Middle frontal gyrus (tissue), 1 donor: ENCODE results near the gene COL12A1.
A peak's percentile ranks its signal among the peaks of the same experiment; 100 is the strongest.
"Not testable (repeated sequence)": the region's sequence is repeated elsewhere in the genome, so short reads cannot be mapped to it uniquely, and the experiment has no call there.

Experiments
- DNase-seq: peaks from one replicate; pipeline ENCODE4 v3.0.0-alpha.2; 2015; ENCODE audit warnings: low spot score; ENCODE audit errors: extremely low spot score

Gene COL12A1

DNA sequence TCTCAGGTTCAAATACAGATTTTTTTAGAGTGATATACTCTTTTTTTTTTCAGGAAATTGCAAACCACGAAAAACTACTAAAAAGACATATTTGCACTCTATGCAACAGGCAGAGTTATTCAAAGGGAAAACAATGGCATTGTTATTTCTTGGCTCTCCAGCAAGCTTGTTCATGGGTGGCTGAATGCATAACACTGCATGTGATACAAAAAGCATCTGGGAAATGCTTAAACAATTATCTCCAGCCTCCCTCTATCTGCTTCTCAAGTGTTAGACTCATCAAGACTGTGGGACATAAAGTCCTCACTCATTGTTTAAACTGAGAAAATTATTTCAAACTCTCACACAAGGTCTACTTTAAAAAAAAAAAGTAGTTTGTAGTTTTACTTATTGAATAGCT is 7.3 kb upstream of the COL12A1 start:
- no peak for DNase-seq

DNA sequence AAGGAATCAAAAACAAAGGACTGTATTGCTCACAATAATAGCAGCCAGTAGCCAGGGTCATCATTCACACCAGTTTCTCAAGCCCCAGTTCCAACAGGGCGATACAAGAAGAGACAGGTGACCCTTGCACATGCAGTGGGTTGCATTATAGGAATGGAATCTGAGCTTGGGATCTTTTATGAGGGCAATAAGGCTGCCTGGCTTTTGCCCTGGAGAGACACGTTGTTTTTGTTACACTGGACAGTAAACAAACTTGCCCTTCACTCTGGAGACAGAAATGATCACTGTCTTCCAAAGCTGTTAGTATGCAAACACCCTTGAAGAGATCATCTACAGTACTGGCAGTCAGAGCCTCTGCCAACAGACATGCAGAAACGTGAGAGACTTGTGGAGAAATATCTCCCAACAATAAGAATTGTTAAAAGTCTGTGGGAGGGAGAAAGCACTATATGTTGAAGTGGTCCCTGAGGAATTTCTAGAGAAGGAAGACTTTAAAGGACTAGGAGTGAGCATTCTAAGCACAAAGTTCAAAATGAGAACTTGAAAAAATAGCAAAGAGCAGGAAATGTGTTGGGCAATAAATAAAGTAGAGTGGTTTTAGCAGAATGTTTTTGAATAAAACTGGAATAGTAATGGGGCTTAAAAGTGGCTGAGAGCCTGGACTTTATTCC is 6.2 kb upstream of the COL12A1 start:
- DNase-seq: no peak

DNA sequence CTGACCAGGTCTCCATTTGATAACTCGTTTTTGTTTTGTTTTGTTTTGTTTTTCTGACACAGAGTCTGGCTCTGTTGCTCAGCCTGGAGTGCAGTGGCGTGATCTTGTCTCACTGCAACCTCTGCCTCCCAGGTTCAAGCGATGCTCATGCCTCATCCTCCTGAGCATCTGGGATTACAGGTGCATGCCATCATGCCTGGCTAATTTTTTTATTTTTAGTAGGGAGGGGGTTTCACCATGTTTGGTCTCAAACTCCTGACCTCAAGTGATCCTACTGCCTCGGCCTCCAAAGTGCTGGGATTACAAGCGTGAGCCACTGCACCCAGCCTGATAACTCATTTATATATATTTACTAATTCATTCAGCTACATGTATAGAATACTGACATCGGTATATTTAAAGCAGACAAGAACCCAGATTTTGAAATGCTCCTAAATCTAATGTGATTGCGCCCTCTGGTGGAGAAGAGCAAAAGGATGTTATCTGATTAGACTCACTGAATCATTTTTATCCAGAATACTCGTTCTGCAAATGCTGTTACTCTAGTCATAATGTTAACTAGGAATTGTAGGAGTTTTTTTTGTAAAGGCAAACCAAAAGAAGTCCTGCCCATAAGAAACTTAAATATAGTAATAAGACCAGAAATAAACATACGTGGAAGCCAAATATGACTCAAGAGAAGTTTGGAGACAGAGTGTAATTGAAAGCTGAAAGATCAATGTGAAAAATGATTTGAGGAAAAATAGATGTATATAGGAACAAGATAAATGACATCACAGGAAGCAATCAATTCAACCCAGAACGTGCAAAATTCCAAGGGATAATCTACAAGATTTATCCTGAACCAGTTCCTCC is 5.3 kb upstream of the COL12A1 start:
- DNase-seq: peak; percentile 69

DNA sequence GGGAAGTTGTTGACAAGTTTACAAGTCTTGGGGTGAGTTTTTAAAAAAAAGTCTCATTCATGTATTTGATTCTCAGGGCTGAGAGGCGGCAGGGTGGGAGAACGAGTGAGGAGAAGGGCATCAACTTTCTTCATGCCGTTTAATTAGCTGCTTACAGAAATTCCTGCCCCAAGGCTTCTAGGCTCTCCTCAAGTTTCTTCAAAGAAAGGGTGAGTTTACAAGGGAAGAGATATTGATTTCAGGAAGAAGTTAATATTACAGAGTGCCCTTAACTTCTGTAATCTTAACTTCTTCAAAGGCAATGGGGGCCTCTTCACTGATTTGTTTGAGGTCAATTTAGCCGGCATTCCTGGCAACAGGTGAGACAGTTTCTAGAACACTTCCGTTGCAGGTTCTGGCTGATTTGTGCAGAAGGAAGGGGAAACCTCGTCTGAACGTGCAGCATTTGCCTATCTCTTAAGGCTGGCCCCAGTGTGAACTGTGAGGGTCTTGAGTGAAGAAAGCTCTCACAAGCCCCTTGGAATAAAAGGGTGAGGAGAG is 3.4 kb upstream of the COL12A1 start:
- DNase-seq: no peak

DNA sequence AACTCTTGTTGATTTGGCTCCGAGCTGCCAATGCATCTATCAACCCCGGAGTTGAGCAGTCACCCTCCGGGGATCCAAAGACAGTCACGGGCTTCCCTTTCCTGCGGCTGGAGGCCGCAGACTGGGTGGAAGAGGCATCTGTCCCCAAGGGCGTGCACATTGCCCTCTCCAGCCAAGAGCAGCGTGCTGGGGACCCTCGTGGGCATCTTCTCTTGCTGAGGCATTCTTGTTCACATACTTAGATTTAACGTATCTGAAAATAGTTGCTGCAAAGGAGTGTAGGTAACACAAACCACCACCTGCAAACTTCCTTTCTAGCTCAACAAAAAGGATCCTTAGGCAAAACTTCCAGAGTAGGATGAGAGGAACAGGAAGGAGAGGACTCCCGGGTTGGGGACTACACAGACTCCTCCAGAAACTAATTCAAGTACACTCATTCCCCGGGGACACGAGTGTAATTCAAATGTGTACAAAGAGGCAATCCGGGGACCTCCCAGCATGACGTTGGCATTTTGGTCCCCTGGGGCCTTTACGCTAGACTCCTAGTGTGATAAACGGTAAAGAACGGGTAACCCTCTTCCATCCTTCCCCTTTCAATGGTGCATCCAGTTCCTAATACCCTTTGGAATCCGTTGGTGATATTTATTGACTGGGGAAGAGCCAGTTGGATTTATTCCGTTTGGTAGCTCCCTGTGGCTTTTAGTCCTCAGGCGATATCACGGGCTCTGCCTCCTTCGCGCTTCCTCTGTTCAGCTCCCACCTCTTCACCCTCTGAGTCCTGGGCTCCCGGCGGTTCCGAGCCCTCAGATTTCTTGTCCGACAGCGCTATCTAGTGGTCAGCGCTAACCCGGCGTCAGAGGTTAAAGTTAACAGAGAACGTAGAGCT is 2.7 kb upstream of the COL12A1 start:
- peak; percentile 84 for DNase-seq

DNA sequence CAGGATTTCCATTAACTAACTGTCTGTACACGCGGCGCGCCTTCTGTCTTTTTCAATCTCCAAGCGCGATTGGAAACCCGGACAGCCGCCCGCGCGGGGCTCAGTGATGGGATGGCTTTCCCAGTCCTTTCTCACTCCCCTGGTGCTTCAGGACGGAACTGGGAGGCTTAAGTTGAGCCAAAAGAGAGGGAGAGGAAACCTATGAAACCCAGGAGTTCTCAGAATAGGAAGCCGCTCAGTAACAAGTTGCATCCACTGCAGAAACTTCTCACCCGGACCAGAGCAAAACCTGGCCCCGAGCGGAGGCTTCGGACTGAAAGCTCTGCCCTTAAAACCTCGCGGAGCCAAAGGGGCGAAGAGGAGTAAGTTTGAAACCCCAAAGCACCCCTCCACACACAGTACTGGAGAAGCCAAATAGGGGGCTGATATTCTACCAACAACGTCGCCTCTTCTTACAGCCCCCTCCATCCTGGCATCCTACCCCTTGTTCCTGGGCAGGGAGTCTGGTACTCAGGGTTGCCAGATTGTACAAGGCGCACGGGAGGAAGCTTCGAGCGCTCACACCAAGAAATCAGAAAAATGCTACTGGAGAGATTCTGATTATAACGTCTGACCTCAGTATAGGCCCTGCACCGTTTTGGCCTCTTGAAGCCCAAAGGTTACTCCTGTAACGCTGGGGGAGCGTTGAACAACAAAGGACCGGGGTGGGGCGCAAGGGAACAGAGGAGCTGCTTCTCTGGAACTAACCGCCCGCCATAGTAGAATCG is 906 bp upstream of the COL12A1 start:
- no peak for DNase-seq

DNA sequence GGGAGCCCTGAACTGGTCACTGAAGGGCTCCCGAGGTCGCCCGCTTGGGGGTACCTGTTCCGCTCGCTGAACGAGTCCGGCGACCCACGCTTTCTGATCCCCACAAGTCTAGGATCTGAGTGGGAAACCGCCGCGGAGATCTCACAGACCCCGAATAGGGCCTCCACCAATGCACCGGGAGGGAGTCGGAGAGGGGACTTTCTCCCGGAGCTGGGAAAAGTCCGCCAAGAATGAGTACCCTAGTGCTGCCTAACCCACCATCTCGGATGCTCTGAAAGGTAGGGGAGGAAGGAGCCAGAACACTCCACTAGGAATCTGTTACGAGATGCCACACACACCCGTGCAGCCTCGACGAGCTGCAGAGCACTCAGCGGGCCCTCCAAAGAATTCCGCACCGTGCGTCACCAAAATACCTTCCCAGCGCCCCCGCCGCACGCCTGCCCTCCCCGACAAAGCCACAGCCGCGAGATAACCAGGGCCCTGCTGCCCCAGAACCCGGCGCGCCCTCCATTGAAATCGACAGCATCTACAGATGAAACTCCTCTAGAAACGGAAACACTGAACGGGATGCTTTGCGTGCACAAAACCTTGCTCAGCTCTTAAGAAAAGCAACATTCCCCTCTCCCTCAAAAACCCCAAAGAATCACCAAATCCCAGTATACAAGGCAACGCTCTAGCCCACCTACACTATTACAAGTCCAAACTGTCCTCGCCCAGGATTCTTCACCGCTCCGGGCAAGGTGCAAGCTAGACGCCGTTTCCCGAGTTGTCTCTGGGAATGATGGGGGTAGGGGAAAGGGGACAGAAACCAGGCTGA is 686 bp downstream of the COL12A1 start:
- DNase-seq: no peak

DNA sequence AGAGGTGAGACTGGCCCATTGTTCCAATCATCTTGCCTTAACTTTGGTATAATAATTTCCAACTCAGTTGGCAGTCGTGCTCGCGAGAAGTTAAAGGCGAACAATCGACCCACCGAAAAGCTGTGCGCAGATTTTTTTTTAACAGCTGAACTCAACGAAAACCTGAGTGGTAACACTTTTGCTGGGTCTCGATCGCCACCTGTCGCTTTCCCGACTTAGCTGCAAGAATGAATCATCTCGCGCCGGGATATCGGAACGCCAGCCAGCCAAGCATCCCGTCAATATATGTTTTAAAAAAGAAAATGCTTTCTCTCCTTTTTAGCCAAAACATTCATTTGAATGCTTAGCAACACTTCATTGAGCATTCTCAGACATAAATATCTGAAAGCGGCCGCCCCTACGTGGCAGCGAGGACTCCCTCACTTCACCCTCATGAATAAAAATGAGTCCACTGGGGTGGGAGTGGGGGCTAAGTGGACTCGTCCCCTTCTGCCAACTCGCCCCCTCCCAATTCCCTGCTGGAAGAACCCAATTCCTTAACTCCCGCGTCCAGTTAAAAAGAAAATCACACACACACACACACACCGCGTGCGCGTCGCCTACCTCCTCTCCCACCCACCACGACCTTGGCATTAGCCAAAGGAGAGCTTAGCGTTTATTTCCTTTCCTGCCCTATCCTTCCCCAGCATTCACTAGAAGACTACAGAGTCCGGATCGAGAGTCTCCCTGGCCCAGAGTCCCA is 1.5 kb downstream of the COL12A1 start:
- peak; percentile 60 for DNase-seq

DNA sequence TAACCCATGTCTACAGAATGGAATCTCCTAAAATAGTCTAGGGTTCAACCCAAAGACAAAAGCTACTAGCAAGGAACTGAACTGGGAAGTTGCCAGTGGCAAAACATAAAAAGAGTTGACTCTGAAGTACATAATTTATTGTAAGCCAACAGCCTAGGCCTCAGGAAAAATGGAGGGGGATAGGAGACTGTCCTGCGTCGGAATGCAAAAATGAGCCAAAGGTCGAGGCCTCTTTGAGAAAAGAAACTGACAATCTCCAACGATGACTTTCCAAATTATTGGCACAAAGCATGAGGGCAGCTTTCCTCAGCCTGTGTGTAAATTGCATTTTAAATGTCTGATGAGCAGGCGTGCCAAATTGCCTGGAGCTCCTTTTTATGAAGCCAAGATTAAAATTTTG is 2.1 kb downstream of the COL12A1 start:
- no peak for DNase-seq

DNA sequence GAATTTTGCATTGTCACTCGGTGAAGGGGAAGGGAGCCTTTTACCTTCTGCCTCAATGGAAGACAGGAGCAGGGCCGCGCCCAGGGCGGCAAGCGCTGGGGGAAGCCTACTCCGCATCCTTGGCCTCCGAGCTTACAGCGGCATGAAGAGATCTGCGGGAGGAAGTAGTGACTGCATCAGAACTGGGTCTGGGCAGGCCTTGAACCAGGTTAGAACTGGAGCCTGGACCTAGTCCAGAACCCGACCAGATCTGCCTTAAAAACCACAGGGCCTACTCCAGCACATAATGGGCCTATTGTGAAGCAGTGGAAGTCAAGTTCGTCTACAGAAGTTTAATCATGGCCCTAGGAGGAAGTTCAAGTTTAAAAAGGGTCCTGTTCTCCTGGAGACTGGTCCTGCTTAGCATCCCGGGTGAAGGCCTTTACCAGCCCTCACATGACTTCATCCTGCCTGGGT is 3.1 kb downstream of the COL12A1 start:
- DNase-seq: no peak

DNA sequence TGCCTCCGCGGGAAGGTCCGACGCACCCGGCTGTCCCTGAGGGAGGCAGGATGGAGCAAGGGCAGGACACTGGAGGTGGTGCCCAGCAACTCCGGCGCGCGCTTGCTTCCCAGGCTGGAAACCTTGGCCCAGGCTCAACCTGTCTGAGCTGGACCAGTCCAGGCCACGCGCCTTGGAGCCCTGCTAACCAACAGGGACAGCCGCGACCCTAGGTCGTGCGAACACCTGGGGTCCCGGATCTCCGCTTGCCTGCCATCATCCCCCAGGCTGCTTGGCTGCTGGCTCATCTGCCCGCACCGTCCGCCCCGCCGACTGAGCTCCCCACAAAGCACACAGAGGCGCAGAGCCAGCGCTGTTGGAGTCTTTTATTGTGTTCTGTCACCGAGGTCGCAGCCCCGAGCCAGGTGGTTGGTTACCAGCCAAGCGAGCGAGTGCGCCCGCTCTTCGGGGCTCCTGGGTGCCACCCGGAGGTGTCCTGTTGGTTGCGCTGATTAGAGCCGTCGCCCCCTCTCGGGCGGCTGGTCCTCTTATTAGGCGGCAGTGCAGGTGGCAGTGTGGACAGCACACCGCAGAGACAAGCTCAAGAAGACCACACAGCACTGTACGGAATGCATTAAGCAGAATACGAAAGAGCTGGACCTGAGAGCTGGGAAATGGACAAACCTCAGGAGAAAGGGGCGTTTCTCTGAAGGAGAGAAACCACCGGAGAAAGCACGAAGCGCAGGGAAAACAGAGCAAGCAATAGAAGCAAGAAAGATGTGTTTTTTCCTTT is 3.8 kb downstream of the COL12A1 start:
- no peak for DNase-seq

DNA sequence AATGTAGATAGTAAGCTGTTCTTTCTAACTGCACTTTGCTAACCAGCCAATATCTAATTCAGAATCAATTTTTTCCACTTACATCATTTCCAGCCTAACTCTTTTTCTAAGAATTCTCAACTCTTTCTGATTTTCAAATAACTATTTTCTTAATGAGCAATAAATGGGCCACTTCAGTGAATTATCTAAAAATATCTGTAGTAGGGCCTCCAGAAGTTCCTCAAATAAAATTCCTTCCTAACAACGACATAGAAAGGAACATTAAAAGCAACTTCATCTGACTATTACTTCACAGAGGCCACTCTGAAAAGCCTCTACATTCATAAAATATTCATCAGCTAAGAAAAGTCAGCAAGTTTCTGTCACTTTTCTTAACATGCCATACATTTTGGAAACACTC is 4.8 kb downstream of the COL12A1 start:
- no peak for DNase-seq

DNA sequence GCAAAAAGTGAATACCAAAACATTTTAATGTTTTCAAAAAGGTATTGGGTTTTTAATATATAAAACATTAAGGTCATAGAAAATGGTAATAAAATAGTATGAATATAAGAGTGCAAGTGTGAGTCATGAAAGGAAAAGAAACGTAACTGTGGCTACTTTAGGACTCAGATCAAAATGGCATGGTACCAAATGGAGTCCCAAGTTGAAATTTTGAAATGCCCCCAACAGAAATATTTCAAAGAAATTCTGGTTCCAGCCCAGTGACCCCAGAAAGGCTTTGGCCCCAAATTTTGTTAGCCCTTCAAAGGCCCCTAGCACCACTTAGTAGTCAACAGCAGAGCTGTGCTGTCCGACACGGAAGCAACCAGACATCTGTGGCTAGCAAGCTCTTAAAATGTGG is 6.0 kb downstream of the COL12A1 start:
- no peak for DNase-seq

DNA sequence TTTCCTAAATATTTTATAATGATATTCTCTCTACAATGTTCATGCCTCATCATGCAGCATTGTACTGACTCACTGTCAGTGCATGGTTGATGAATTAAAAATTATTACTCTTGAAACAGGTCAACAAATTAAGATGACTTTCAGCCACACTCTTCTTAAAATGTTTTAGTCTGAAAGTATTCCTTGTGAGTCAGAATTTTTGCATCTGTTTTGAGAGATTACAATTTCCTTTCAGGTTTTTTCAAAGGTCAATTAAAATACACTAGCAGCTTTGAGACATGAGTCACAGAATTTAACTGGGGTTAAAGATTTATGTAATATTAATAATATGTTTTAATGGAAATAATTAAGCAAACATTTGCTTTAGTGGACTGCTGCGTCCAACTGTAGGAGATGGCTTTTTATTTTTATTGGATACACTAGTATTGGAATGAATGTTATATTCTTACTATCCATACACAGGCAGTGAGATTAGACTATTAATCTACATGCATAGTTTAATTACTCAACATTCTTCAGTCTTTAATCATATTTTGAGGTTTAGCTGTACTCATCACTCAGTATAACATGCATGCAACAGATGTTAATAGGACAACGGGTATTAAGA is 9.7 kb downstream of the COL12A1 start:
- no peak for DNase-seq

DNA sequence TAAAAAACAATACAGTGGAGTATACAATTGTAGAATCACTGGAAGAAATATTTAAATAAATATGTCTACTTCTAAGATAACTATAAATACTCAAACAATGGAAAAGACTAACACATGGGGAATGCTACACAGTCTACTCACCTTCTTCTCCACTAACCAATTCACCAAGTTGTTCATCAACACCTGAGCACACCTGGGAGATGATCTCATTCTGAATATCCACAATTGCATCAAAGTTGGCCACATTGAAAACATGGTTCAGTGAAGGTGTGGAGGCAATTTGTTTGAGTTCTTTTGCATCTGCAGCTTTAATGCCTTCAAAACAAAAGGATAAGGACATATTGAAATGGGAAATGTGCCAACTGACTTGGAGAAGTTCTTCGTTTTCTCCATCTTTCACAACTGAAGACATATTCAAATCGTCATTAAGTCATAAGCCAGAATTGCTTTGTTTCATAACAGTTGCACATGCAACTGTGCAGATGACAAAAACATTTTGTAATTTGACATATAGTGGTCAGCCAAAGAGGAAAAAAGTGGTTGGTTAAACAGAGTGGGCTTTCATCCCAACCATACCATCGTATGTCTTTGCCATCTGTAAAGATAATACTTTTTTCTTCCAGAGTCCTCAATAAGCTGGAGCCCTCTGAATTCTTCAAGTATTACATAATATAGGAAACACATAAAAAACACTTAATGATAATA is 17.5 kb downstream of the COL12A1 start:
- DNase-seq: no peak

DNA sequence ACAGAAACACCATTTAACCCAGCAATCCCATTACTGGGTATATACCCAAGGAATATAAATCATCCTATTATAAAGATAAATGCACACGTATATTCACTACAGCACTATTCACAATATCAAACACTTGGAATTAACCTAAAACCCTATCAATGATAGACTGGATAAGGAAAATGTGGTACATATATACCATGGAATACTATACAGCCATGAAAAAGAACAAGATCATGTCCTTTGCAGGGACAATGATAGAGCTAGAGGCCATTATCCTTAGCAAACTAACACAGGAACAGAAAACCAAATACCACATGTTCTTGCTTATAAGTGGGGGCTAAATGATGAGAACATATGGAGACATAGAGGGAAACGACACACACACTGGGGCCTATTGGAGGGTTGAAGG is 19.3 kb downstream of the COL12A1 start:
- DNase-seq: not testable (repeated sequence)

DNA sequence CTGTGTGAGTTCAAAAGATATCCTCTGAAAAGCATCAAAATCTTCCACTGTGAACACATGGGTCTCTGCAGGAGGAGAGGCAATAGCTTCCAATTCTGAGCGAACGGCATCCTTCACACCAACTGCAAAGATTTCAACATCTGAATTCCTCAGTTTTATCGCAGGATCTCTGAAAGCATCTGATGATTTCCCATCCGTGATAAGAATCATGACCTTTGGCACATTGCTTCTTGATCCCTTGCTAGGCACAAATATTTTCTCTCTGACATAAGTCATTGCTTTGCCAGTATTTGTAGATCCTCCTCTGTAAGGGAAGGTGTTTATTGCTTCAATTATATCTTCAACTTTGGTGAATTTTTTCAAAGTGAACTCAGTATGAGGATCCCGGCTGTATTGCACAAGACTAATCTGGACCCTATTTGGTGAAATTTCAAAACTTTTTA is 22.7 kb downstream of the COL12A1 start:
- DNase-seq: no peak
